MM.1S (cell line): ENCODE data around the gene C3orf70.

Source experiments
- CTCF ChIP-seq: fragments of 300-600 bp; sonication (generic); IDR thresholded peaks from 2 replicates; pipeline ENCODE4 v1.5.1; 2016; ENCODE audit warnings: antibody characterized with exemption, low read length, mixed read lengths
- EZH2 ChIP-seq: fragments of 300-600 bp; sonication (generic); optimal IDR thresholded peaks from 2 replicates; pipeline ENCODE3; 2017; ENCODE audit warnings: low read depth, mild to moderate bottlenecking, antibody characterized with exemption, low read length, mixed read lengths
- EZH2phosphoT487 ChIP-seq: fragments of 300-600 bp; sonication (generic); IDR thresholded peaks from 2 replicates; pipeline ENCODE4 v1.6.1; 2018; ENCODE audit warnings: antibody characterized with exemption, low read length

DNA sequence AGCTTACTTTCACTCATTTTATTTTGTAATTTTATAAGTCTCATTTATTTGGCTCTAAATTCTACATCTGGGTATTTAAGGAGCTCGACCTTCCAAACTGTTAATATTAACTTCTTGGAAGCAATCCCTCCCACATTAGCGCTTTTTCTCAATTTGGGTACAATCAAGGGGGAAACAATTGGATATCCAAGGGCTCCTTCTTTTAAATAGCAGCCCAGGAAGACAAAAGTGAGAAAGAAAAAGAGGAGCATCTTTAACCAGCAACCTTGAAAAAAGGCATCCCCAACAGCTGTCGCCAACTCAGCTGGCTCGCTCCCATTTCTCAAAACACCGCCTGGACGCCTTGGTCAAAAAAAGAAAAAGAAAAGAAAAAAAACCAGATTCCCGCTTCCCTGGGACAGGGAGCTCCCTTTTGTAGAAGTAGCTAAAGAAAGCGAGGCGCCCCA is 873 bp downstream of the C3orf70 start:
- TF ChIP-seq CTCF (no peak), EZH2 (no peak), EZH2phosphoT487 (no peak)
